ENCODE data around the gene PCP2.

Gene PCP2

DNA sequence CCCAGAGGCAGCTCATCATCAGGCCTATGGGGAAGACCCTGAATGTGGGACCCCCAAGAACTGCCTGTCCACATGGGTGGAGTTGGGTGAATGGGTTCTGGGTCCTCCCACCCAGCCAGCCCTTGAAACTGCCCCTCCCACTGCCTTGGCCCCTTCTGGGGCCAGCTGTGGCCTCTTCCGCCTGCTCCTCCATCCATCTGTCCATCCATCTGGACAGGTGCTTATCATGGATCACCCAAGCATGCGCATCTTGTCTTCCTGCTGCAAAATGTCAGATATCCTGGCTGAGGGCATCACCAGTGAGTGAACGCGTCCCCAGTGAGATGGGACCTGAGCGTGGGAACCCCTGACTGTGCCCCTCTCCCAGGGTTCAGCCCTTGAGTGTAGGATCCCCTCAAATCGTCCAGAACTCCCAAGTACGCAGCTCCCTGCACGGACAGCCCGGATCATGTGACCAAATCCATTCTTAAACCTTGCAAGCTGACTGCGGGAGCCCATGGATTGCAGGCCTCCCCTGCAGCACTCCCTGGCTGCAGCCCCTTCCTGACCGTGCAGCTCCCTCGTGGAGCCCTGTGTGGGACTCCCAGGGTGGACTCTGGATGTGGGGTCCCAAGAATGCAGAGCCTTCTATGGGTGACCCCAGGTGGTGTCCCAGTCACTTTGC lies 5.4 kb upstream of the PCP2 start:
- DNase-seq (ENCODE audit: low read depth in 3 of 3), result no peak

GRCh38 chr19:7637374-7638256 lies 4.1 kb upstream of the PCP2 start:
- no peak for DNase-seq (ENCODE audit: low read depth in 3 of 3)

GRCh38 chr19:7636691-7637373 lies 3.3 kb upstream of the PCP2 start, which contains the start of gene STXBP2:
STXBP2 (plus strand) TSS chr19:7637110; CDS start chr19:7637150, 40 bp downstream.
- DNase-seq (ENCODE audit: low read depth in 3 of 3), result peak; percentile 84 to 88 (median 86)

DNA sequence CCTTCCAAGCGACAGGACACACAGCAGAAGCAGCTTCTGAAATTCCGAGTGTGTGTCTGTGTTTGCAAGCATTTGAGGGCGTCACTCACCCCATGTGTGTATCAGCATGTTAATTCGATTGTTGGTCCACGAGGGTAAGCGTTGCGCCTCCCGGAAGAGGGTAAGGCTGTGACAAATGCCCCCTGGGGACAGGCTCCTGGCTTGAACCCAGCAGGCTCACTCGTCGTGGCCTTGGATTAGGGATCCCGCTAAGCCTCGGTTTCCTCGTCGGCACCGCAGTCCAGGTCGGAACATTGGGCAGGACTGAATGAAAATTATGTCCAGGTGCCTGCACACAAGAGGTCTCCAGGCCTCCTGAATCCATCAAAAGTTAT lies 2.8 kb upstream of the PCP2 start:
- DNase-seq (ENCODE audit: low read depth in 3 of 3), result no peak

- DNase-seq (ENCODE audit: low read depth in 3 of 3), result no peak
Observed at GRCh38 chr19:7635670-7636069, 2.2 kb upstream of the PCP2 start.

- DNase-seq (ENCODE audit: low read depth in 3 of 3), result no peak
Observed at GRCh38 chr19:7632340-7633203, 947 bp downstream of the PCP2 start.

DNA sequence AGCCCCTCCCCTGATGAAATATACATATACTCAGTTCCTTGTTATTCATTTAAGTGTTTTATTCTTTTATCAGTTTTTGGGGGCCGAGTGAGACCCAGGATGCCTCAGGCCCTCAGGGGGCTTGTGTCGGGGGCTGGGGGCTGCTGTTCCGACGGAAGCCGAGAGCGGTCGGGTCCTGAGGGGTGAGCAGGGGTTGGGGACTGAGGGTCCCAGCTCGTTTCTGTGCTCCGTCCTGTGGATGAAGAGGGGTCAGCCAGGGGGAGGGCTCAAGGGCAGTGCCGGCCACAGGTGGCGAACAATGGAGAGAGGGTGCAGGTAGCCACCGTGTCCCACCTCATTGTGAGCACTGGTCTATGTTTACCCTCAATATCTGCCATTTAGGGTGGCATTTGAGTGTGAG lies 1.9 kb downstream of the PCP2 start:
- no peak for DNase-seq (ENCODE audit: low read depth in 3 of 3)

DNA sequence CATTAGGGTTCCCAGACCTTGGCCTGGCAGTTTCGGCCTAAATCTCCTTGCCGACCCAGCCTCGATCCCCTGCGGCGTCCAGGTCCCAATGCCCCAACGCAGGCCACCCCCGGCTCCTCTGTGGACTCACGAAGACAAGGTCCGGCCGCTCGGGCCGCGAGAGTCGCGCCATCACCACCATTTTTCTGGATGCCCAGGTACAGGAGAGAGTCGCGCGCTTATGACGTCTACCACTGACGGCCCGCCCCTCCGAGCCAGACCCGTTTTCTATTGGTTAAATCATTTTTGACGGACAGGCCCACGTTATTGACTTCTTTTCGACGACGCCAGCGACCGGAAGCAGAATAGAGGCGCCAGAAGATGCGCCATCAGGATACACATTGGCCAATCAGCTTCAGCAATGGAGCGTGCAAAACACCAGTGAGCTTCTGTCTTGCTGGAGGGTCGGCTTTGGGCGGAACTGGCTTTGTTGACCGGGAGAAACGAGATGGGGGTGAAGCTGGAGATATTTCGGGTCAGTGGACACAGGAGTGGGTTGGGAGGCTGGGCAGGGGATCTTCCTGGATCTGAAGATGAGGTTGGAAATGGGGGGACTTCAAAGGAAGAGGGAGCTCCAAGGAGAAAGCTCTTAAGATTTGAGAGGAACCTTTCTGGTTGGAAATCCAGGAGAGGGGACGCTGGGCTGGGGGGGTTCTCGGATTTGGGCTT lies 4.0 kb downstream of the PCP2 start, which contains the start of the genes PET100 and XAB2:
Gene PET100 (plus strand): TSS at position 447 of the 708 bp plus-strand sequence. CDS start 41 bp downstream, at position 488.
Gene XAB2 (minus strand): TSS at position 199 of the 708 bp plus-strand sequence. CDS start 18 bp downstream, at position 181.
- DNase-seq (ENCODE audit: low read depth in 3 of 3), result peak; percentile 86 to 92 (median 91)

GRCh38 chr19:7628589-7629311 lies 4.8 kb downstream of the PCP2 start:
- no peak for DNase-seq (ENCODE audit: low read depth in 3 of 3)

- no peak for DNase-seq (ENCODE audit: low read depth in 3 of 3)
Observed at GRCh38 chr19:7627166-7627565, 6.4 kb downstream of the PCP2 start.

DNA sequence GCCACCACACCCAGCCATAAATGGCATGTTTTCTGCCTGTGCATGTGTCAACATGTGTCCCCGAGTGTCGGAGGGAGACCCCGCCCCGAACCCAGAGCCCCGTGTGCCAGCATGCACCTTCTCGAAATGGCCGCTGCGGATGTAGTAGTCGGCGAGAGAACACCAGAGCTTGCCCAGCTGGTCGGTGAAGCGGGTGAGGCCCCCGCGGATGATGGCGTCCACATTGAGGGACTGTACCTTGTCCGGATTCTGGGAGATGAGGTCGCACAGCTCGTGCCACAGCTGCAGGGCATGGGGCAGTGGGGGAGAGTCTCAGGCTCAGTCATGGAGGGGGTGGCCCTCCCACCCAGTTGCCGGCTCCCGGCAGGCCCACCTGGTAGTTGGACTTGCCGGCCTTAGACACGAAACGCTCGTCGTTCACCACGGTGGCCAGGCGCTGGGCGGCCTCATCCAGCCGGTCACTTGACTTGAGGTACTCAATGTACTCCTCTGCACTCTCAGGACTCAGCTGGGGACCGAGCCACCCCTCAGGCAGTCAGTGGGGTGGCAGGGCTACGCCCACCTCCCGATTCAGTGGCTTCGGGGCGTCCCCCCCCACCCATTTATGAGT lies 7.7 kb downstream of the PCP2 start:
- DNase-seq (ENCODE audit: low read depth in 3 of 3), result no peak

- DNase-seq (ENCODE audit: low read depth in 3 of 3), result no peak
Observed at GRCh38 chr19:7624810-7625209, 8.7 kb downstream of the PCP2 start.

DNA sequence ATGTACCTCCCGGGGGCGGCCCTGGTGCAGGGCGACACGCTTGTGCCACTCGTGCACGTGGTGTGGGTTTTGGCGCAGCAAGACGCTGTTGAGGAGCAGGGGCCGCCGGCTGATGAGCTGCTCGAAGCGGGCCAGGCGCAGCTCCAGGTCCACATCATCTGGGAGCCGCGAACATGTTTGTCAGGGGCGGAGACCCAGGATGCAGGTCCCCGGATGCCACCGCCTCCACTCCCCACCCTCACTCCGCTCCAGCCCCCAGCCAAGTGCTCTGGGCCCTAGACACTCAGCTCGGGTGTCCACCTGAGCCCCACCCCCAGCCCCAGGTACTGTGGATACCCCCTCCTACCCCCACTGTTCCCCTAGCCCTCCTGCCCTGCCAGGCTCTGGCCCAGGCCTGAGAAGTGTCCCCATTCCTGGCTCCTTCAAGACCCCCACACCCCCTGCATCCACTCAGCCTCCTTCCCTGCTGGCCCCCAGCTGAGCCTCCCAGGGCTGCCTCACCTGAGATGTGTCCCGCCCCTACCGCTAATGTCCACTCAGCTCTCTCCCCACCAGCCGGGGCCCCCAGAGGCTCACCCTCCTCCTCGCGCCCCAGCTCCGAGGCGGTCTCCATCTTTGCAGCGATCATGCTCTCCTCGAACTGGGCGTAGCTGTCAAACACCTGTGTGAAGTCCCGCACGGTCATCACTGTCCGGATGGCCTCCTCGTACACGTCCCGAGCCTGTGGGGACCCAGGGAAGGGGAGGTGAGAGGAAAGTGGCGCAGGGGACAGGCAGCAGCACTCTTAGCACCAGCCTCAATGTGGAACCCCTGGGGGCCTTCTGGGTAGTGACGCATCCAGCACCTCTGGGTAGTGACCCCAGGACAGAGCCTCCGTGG lies 9.6 kb downstream of the PCP2 start:
- no peak for DNase-seq (ENCODE audit: low read depth in 3 of 3)

GRCh38 chr19:7622933-7623685 lies 10.4 kb downstream of the PCP2 start:
- no peak for DNase-seq (ENCODE audit: low read depth in 3 of 3)

DNA sequence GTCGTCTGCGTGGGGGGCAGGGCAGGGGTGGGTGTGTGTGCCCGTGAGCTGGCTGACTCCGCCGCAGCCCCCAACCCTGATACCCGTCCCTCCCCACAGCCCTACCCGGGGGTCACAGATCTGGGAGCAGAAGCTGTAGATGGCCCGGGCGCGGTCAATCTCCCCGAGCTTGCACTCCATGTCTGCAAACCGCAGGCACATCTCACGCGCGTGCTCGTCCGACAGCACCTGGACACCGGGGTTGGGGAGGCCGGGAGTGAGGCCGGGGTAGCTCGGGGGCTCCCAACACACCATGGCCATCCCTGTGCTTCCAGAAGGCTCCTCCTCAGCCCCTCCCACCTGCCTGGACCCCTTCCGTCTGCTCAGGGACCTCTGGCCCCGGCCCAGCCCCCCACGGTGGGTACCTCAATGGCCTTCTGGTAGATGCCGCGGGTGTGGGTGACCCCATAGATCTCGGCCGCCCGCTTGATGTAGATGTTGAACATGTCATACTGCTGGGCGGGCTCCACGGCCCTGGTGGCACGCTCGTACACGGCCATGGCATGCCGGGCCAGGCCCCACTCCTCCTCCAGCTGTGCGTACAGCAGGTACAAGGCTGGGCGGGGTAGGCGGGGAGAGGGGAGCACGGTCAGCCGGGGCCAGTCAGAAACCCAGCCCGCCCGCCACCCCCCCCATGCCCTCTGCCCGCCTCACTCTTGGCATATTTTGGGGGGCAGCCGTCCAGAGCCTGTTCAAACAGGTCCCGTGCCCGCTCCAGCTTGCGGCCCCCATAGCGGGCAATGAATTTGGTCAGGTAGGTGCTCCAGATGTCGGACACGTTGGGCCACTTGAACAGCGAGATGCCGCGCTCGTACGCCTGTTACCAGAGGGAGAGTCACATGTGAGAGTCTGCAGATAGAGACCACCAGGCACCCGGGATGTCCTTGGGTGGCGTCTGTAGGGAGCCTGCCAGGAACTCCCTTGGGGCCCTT lies 12.8 kb downstream of the PCP2 start:
- DNase-seq (ENCODE audit: low read depth in 3 of 3), result no peak

- no peak for DNase-seq (ENCODE audit: low read depth in 3 of 3)
Observed at GRCh38 chr19:7619671-7620441, 13.7 kb downstream of the PCP2 start.

Measured in stimulated activated CD4-positive, alpha-beta T cell treated with anti-CD3 and anti-CD28 coated beads, TNF-alpha, amount 100 ng/mL, for 24 hours (primary cell).